PFSK-1 (cell line): ENCODE data around the gene NRP1.

Experiments used
- POLR2AphosphoS5 ChIP-seq: IDR thresholded peaks from 2 replicates; pipeline ENCODE4 v1.6.1; 2012; ENCODE audit warnings: low read depth, mild to moderate bottlenecking, control low read depth, low read length, moderate library complexity
- SIN3A ChIP-seq: IDR thresholded peaks from 2 replicates; pipeline ENCODE4 v1.6.1; 2012; ENCODE audit warnings: mild to moderate bottlenecking, low read length, moderate library complexity, borderline replicate concordance; ENCODE audit not compliant: insufficient read depth

DNA sequence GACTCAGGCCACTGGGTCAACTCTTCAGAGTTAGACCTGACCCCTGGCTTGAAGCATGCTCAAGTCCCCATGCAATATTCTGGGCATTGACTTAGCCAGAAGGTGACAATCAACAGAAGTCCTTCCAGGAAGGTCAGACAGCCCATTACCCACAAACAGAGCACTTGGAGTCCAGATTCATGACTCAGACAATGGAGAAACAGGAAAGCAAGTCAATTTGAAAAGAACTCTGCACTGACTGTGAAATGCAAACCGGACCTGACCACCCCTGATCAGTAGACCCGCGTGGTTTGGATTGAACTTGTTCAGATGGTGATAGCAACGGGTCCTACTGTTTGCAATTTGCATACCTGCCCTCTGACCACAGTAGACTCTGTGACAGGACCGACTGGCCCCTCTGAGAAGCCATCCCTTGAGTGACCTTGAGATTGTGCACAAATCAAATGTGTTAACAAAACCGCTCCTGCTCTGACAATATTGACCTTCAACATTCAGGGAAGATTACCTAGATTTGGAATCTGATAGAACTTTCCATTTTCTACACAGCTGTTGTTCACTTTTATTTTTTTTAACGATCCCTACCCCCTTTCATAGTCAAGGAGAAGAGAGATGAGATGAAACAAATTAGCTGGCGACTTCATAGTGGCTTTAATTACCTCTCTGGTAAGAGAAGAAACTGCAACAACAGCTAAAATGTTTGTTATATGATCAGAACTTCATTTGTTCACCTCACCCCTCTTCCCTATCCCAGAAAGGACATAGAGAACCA is 138.7 kb downstream of the NRP1 start:
- TF ChIP-seq POLR2AphosphoS5: no peak
- no peak for TF ChIP-seq SIN3A
